Endodermal cell (in vitro differentiated cells): Measurements from ENCODE around the gene NEAT1. TPM values are rescaled to one million over a fixed set of nuclear protein-coding genes. Genes with fewer than 3 reads are reported as not detected.

ENCODE experiments used
- DNase-seq: peaks from one replicate; pipeline ENCODE4 v3.0.0-alpha.2; 2017
- H3K27ac ChIP-seq: 2 replicates; pipeline ENCODE4 v1.5.1; 2013; ENCODE audit warnings: mild to moderate bottlenecking, low read depth, low read length, moderate library complexity
- H3K27me3 ChIP-seq: 2 replicates; pipeline ENCODE4 v1.6.1; 2013; ENCODE audit warnings: mild to moderate bottlenecking, low read length, moderate library complexity; ENCODE audit not compliant: insufficient read depth, control insufficient read depth, poor library complexity, severe bottlenecking
- H3K36me3 ChIP-seq: 2 replicates; pipeline ENCODE4 v1.7.0; 2013; ENCODE audit warnings: mild to moderate bottlenecking, low read length, moderate library complexity; ENCODE audit not compliant: control insufficient read depth, insufficient read depth
- H3K4me1 ChIP-seq: one replicate; pipeline ENCODE4 v1.7.0; 2013; ENCODE audit warnings: low read length; ENCODE audit not compliant: control insufficient read depth, insufficient read depth
- H3K4me3 ChIP-seq: 2 replicates; pipeline ENCODE4 v1.5.1; 2013; ENCODE audit warnings: mild to moderate bottlenecking, low read length, moderate library complexity
- H3K9ac ChIP-seq: 2 replicates; pipeline ENCODE4 v1.6.1; 2013; ENCODE audit warnings: mild to moderate bottlenecking, low read length, moderate library complexity; ENCODE audit not compliant: poor library complexity, severe bottlenecking; ENCODE audit errors: extremely low read depth
- H3K9me3 ChIP-seq: 2 replicates; pipeline ENCODE4 v1.6.1; 2013; ENCODE audit warnings: mild to moderate bottlenecking, low read length, moderate library complexity; ENCODE audit not compliant: control insufficient read depth
- H3K27ac Mint-ChIP-seq: 2 replicates; pipeline ENCODE4 v1.8.0; 2020; ENCODE audit warnings: mixed read lengths
- H3K27me3 Mint-ChIP-seq: 2 replicates; pipeline ENCODE4 v1.8.0; 2021; ENCODE audit warnings: mild to moderate bottlenecking, mixed read lengths; ENCODE audit not compliant: insufficient read depth
- H3K36me3 Mint-ChIP-seq: 2 replicates; pipeline ENCODE4 v1.8.0; 2020; ENCODE audit warnings: low read depth, mixed read lengths
- H3K4me1 Mint-ChIP-seq: 2 replicates; pipeline ENCODE4 v1.8.0; 2020; ENCODE audit warnings: mixed read lengths
- H3K4me3 Mint-ChIP-seq: 2 replicates; pipeline ENCODE4 v1.8.0; 2020; ENCODE audit warnings: mild to moderate bottlenecking, moderate library complexity, mixed read lengths
- H3K9me3 Mint-ChIP-seq: 2 replicates; pipeline ENCODE4 v1.8.0; 2020; ENCODE audit warnings: mild to moderate bottlenecking, mixed read lengths
- CTCF ChIP-seq: fragments of 200-600 bp; sonication (generic); conservative IDR thresholded peaks from 2 replicates; pipeline ENCODE4 v1.5.0; 2021; ENCODE audit warnings: antibody characterized with exemption, mild to moderate bottlenecking
- WGBS, 2 experiments: methylation state at CpG; one replicate each; pipeline versions ENCODE4 v1.1.5 to v1.1.7; 2013; ENCODE audit warnings: missing lambda C conversion rate in 2 of 2, mixed read lengths in 1 of 2; ENCODE audit not compliant: insufficient coverage in 1 of 2, insufficient read length in 1 of 2; 5-methylcytosine and 5-hydroxymethylcytosine counted together
- total RNA-seq, 2 donors: library from RNA; stranded (reverse); fragmentation: NEBNext Ultra II Directional in 1 of 2; extraction: Animal tissue kit (Norgen Biotek cat#: 25700) in 1 of 2; gene quantifications; 2 replicates in 1 of 2; 3 replicates in 1 of 2; pipeline ENCODE4 v1.2.1, GENCODE V29; 2021

NEAT1 gene
- total RNA-seq, 2 donors from 2014 or later, result 61.3 to 85.2 TPM

- H3K9ac ChIP-seq, result no peak overlapping the region
- Mint-ChIP-seq H3K9me3 (no peaks in the 10 kb centered on the region), H3K4me3 (no peak overlapping the region), H3K27ac (no peak overlapping the region), H3K36me3 (no peaks in the 10 kb centered on the region), H3K4me1 (peaks cover 20% of the 10 kb centered on the region), H3K27me3 (no peaks in the 10 kb centered on the region)
- no peaks in the 10 kb centered on the region for H3K36me3 ChIP-seq
- no peak for TF ChIP-seq CTCF
- H3K4me1 ChIP-seq, result peaks cover 6% of the 10 kb centered on the region
- H3K27me3 ChIP-seq, result no peaks in the 10 kb centered on the region
- no peak overlapping the region for H3K27ac ChIP-seq
- 90 to 95% methylated on average over 11 to 19 of the region's 19 CpGs for WGBS, 2 experiments
- H3K4me3 ChIP-seq, result no peak overlapping the region
- DNase-seq, result no peak
- H3K9me3 ChIP-seq, result no peaks in the 10 kb centered on the region
These were observed 44.2 kb upstream of the NEAT1 start for GRCh38 chr11:65378208-65378927.

DNA sequence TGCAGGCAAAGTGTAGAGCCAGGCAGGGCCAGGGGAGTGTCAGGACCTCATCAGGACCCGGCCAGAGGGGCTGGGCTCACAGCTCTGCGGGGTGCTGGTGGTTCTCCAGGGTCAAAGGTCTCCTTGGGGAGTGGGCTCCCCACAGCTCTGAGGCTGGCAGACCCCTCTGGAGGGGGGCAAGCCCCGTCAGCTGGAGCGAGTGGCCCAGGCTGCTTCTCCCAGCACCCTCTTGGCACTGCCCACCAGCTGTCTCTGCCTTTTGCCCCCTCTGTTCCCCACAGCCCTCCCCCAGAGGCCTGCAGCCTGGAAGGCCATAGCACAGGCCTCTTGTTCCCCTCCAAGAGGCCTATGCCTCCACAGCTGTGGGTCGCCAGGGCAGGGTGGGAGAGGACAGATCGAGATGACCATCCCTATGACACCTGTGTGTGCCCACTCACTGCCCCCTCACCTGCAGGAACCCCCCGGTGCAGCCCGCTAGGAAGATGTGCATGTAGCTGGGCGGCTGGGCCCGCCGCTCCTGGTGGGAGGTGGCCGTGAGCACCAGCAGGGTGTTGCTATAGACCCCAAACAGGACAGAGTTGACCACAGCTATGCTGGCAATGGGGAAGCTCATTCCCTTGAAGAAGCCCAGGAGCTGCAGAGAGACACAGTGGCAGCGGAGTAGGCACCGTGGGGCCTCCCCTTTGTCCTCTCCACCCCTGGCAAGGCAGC is 43.5 kb upstream of the NEAT1 start:
- 94 to 100% methylated on average over 4 to 14 of the region's 14 CpGs for WGBS, 2 experiments
- H3K36me3 ChIP-seq, result no peaks in the 10 kb centered on the region
- no peak overlapping the region for H3K4me3 ChIP-seq
- Mint-ChIP-seq H3K4me3 (no peak overlapping the region), H3K27ac (no peak overlapping the region), H3K27me3 (no peaks in the 10 kb centered on the region), H3K36me3 (no peaks in the 10 kb centered on the region), H3K9me3 (no peaks in the 10 kb centered on the region), H3K4me1 (peaks cover 20% of the 10 kb centered on the region)
- no peak for DNase-seq
- H3K27me3 ChIP-seq, result no peaks in the 10 kb centered on the region
- TF ChIP-seq CTCF, result no peak
- no peak overlapping the region for H3K9ac ChIP-seq
- no peaks in the 10 kb centered on the region for H3K9me3 ChIP-seq
- H3K4me1 ChIP-seq, result peaks cover 6% of the 10 kb centered on the region
- no peak overlapping the region for H3K27ac ChIP-seq

DNA sequence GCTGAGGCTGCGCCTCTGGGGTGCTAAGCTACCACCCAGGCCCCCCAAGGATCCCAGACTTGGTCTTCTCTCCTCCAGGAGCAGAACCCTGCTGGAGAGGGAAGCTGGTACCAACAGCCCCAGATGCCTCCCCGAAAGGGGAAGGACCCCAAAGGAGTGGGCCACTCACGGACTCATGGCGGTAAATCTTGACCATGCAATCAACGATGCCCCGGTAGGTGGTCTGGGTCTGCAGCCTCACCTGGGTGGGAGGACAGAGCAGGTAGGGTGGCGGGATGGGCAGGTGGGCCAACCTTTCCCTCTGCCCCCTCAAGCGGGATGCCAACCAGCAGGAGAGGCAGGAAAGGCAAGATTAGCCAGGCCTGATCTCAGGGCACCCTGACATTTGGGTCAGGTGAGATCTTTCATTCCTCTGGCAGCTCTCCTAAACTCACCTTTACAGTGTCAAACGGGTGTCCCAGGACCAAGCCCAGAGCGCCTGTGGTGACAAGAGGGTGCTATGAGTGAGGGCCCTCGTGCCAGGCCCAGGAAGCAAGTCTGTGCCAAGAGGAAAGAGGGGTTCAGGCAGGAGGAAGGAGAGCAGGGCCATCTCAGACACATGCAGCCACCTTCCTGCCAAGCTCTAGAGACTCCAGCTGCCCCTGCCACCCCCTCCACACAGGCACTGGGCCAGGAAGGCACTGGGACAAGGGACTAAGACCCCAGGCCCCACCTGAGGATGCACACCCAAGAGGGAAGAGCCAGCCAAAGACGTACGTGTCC is 42.7 kb upstream of the NEAT1 start:
- Mint-ChIP-seq H3K27me3 (no peaks in the 10 kb centered on the region), H3K27ac (no peak overlapping the region), H3K4me3 (no peak overlapping the region), H3K9me3 (no peaks in the 10 kb centered on the region), H3K36me3 (no peaks in the 10 kb centered on the region), H3K4me1 (peaks cover 23% of the 10 kb centered on the region)
- Histone ChIP-seq H3K4me3 (no peak overlapping the region), H3K9me3 (no peaks in the 10 kb centered on the region), H3K36me3 (no peaks in the 10 kb centered on the region), H3K27me3 (no peaks in the 10 kb centered on the region), H3K9ac (no peak overlapping the region), H3K4me1 (peaks cover 6% of the 10 kb centered on the region), H3K27ac (no peak overlapping the region)
- TF ChIP-seq CTCF, result no peak
- 95 to 96% methylated on average over 9 to 13 of the region's 13 CpGs for WGBS, 2 experiments
- no peak for DNase-seq
